ENCODE results near the gene DCAKD. TPM values are rescaled to one million over a fixed set of nuclear protein-coding genes. Genes with fewer than 3 reads are reported as not detected.

DCAKD gene
- total RNA-seq, 1 experiment from 2014 or later: 48.3 TPM

DNA sequence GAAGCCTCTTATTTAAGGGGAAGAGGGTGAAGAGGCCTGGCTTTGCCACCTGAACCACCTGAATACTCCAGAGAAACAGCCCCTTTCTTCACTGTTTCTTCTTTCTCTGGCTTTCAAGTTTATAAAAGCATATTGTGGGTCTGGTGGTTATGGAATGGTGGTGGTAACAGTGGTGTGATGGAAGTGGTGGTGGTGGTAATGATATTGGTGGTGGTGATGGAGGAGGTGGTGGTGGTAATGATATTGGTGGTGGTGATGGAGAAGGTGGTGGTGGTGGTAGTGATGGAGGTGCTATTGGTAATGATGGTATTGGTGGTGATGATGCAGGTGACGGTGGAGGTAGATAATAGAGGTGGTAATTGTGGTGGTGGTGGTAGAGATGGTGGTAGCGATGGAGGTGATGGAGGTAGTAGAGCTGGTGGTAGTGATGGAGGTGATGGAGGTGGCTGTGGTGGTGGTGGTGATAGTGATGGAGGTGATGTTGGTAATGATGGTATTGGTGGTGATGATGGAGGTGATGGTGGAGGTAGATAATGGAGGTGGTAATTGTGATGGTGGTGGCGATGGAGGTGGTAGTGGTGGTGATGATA lies 69.2 kb downstream of the DCAKD start:
- Histone ChIP-seq H2AK5ac (ENCODE audit: insufficient read length, low read length) (no peak overlapping the region), H2AFZ (ENCODE audit: low read length) (no peak overlapping the region), H3K23me2 (ENCODE audit: insufficient read length, low read depth, low read length, poor library complexity, severe bottlenecking) (no peaks in the 10 kb centered on the region), H3K79me1 (ENCODE audit: insufficient read depth, low read depth, low read length, poor library complexity, severe bottlenecking) (no peaks in the 10 kb centered on the region), H4K5ac (ENCODE audit: insufficient read length, low read depth, low read length) (no peak overlapping the region), H4K8ac (replicated peaks; ENCODE audit: insufficient read length, low read depth, low read length) (peak overlapping the region; percentile 46), H3K14ac (ENCODE audit: insufficient read depth, low read length) (no peak overlapping the region), H2BK15ac (ENCODE audit: low read depth, low read length) (no peak overlapping the region), H3K18ac (ENCODE audit: insufficient read length, low read depth, low read length) (no peak overlapping the region), H4K20me1 (ENCODE audit: control insufficient read depth, insufficient read depth, insufficient read length) (no peaks in the 10 kb centered on the region), H2BK20ac (ENCODE audit: low read depth, low read length, poor library complexity, severe bottlenecking) (no peak overlapping the region), H2BK12ac (ENCODE audit: insufficient read length, low read depth, low read length) (no peak overlapping the region), H3K4me1 (ENCODE audit: insufficient read depth, low read length) (no peaks in the 10 kb centered on the region; the same call in 1 of the 2 replicates), H3K23ac (ENCODE audit: insufficient read length, low read depth, low read length) (no peak overlapping the region), H2BK5ac (ENCODE audit: insufficient read length, low read length) (no peak overlapping the region), H3K56ac (ENCODE audit: insufficient read length, low read depth, low read length) (no peak overlapping the region), H3K27ac (ENCODE audit: insufficient read length, low read depth, low read length) (no peak overlapping the region), H4K91ac (ENCODE audit: insufficient read length, low read depth, low read length) (no peak overlapping the region), H3T11ph (ENCODE audit: low read length) (no peak overlapping the region), H3K9me3 (ENCODE audit: control insufficient read depth, low read depth, low read length) (no peaks in the 10 kb centered on the region), H3K79me2 (ENCODE audit: insufficient read depth, low read length) (no peaks in the 10 kb centered on the region), H3K4ac (ENCODE audit: low read depth, low read length) (no peak overlapping the region), H3K27me3 (ENCODE audit: insufficient read depth, low read length) (no peaks in the 10 kb centered on the region), H2BK120ac (ENCODE audit: low read depth, low read length, poor library complexity, severe bottlenecking) (no peak overlapping the region), H3K9ac (ENCODE audit: extremely low read depth, insufficient read length, low read length) (no peak overlapping the region), H3K4me2 (ENCODE audit: insufficient read depth, insufficient read length, low read length) (no peak overlapping the region)
- no peak for TF ChIP-seq CTCF (conservative IDR thresholded peaks at IDR 0.05)
- Mint-ChIP-seq H3K36me3 (ENCODE audit: insufficient read depth in 1 of 3, low read depth in 3 of 3) (no peaks in the 10 kb centered on the region; a peak in 1 of 7 replicates), H3K4me3 (no peak overlapping the region; a peak in 1 of 5 replicates), H3K27me3 (ENCODE audit: low read depth) (peaks cover 47% of the 10 kb centered on the region), H3K9me3 (peaks cover 2 to 3% of the 10 kb centered on the region in 2 experiments; a peak in 2 of 5 replicates), H3K4me1 (peaks cover 10 to 26% of the 10 kb centered on the region in 2 experiments), H3K27ac (no peak overlapping the region)
- no peak for DNase-seq
- WGBS (ENCODE audit: extremely low coverage, insufficient read length, low lambda C conversion rate): 100% methylated on average over 1 of the region's 3 CpGs

Data from H9 (cell line).